ENCODE data around the gene REM2. TPM values are rescaled to one million over a fixed set of nuclear protein-coding genes. Genes with fewer than 3 reads are reported as not detected.

REM2 gene
- total RNA-seq, 1 experiment from 2014 or later: not detected

DNA sequence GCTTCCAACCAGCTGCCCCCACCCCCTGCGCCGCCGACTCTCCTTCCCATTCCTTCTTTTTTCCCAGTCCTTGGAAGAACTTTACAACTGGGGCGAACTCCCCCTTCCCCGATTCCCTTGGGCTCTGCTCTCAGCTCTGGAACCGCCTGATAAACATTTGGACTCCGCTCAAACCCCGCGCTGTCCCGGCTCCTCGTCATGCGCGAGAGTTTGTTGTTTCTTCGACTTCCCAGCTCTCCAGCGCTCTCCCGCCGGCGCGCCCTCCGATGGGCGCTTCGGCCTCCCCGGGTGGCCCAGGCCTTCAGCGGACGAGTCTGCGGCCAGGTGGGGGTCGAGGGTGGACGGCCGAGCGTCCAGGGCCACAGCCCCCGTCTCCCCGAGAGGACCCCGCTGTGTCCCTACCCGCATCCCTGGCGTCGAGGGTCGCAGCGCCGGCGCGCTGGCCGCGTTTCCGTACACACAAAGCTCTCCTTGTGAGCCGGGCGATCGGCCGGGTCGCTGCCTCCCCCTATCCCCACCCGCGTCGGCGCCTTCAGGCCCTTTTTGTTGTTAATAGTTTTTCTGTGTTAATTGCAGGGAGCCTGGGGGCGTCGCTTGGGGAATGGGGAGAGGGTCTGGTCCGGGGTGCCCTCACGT, 45.8 kb upstream of the REM2 start:
- H3K9me3 ChIP-seq (ENCODE audit: low read depth, low read length, poor library complexity, severe bottlenecking): no peaks in the 10 kb centered on the region
- H3K4me3 ChIP-seq (ENCODE audit: low read depth, low read length, poor library complexity, severe bottlenecking): peak overlapping the region; percentile 79
- no peaks in the 10 kb centered on the region for H3K27me3 ChIP-seq (replicated peaks; ENCODE audit: insufficient read depth, low read depth, low read length, poor library complexity)
- peaks cover 28% of the 10 kb centered on the region for H3K36me3 ChIP-seq (ENCODE audit: insufficient read depth, low read length, poor library complexity, severe bottlenecking)
- DNase-seq (ENCODE audit: low spot score): peak; percentile 74
- ChIA-PET CTCF (interaction anchor here (0.6 to 1.9 kb wide), 7 partner anchors 13 to 276 kb away, joined by 3 to 8 read pairs (median 3); no protein-coding TSS in a partner anchor), POLR2A (ENCODE audit: low non-redundant PET) (interaction anchor here (0.6 kb wide), 1 partner anchor 71 kb away, joined by 3 read pairs; no protein-coding TSS in a partner anchor)
- TF ChIP-seq, protein P1, sequence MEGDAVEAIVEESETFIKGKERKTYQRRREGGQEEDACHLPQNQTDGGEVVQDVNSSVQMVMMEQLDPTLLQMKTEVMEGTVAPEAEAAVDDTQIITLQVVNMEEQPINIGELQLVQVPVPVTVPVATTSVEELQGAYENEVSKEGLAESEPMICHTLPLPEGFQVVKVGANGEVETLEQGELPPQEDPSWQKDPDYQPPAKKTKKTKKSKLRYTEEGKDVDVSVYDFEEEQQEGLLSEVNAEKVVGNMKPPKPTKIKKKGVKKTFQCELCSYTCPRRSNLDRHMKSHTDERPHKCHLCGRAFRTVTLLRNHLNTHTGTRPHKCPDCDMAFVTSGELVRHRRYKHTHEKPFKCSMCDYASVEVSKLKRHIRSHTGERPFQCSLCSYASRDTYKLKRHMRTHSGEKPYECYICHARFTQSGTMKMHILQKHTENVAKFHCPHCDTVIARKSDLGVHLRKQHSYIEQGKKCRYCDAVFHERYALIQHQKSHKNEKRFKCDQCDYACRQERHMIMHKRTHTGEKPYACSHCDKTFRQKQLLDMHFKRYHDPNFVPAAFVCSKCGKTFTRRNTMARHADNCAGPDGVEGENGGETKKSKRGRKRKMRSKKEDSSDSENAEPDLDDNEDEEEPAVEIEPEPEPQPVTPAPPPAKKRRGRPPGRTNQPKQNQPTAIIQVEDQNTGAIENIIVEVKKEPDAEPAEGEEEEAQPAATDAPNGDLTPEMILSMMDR (conservative IDR thresholded peaks at IDR 0.05; ENCODE audit: low read depth, low read length): 0 out of 2 replicates have a peak, but pooled peaks have one; percentile 19
- no peak for TF ChIP-seq EZH2 (IDR thresholded peaks at IDR 0.05; ENCODE audit: borderline replicate concordance, low read depth, low read length, poor library complexity, severe bottlenecking)
- peaks cover 20% of the 10 kb centered on the region for H3K4me1 ChIP-seq (ENCODE audit: insufficient read depth, low read length, poor library complexity, severe bottlenecking)
- BruUV-seq (replicated peaks): no TSS peak
- peak overlapping the region; percentile 89 for H3K27ac ChIP-seq (ENCODE audit: low read depth, low read length, poor library complexity, severe bottlenecking)
- intact Hi-C loops (cut with micrococcal nuclease; ENCODE audit: unreplicated experiment): no loop called here

DNA sequence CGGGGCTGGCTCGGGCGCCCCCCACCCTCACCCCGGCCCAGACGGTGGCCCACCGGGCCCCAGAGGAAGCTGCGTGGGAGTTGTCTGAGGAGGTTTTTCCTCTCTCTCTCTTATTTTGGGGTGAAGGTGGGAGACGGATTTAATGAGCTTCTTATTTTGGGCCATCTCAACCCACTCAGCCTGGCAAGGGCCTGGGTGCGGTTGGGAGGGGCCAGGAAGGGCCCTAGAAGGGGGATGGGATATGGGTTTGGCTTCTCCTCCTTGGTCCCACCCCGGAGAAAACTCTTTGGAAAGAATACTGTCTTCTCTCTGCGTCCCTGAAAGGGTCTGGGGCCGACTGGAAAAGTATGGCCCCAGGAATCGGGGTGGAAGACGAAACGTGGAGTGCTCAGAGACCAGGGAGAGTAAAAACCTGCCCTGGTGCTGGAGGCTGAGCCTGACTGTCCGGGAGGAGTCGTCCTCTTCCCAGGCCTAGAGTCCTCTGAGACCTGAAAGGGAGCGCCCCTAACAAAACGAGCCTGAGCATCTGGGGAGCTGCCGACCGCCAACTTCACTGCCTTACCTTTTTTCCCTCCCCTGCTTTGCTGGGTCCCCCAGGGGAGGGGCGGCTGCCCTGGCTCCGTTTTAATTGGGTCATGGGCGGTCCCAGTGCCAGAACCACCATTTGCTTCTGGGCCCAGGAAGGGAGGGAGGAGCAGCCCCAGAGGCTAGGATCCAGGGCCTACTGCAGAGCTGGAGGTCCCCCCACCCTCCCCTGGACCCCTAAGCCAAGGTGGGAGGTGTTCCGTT, 45.1 kb upstream of the REM2 start:
- peak; percentile 55 for DNase-seq (ENCODE audit: low spot score)
- ChIA-PET POLR2A (ENCODE audit: low non-redundant PET) (no interaction called here), CTCF (interaction anchor here (0.5 to 1.9 kb wide), 7 partner anchors 15 to 276 kb away, joined by 3 to 11 read pairs (median 3); no protein-coding TSS in a partner anchor)
- no peaks in the 10 kb centered on the region for H3K9me3 ChIP-seq (ENCODE audit: low read depth, low read length, poor library complexity, severe bottlenecking)
- peaks cover 20% of the 10 kb centered on the region for H3K4me1 ChIP-seq (ENCODE audit: insufficient read depth, low read length, poor library complexity, severe bottlenecking)
- H3K27ac ChIP-seq (ENCODE audit: low read depth, low read length, poor library complexity, severe bottlenecking): peak overlapping the region; percentile 89
- peaks cover 35% of the 10 kb centered on the region for H3K36me3 ChIP-seq (ENCODE audit: insufficient read depth, low read length, poor library complexity, severe bottlenecking)
- peak overlapping the region; percentile 79 for H3K4me3 ChIP-seq (ENCODE audit: low read depth, low read length, poor library complexity, severe bottlenecking)
- no TSS peak for BruUV-seq (replicated peaks)
- TF ChIP-seq EZH2 (IDR thresholded peaks at IDR 0.05; ENCODE audit: borderline replicate concordance, low read depth, low read length, poor library complexity, severe bottlenecking): no peak
- TF ChIP-seq, protein P1 (conservative IDR thresholded peaks at IDR 0.05; ENCODE audit: low read depth, low read length): no peak
- H3K27me3 ChIP-seq (replicated peaks; ENCODE audit: insufficient read depth, low read depth, low read length, poor library complexity): no peaks in the 10 kb centered on the region
- intact Hi-C loops (cut with micrococcal nuclease; ENCODE audit: unreplicated experiment): no loop called here

DNA sequence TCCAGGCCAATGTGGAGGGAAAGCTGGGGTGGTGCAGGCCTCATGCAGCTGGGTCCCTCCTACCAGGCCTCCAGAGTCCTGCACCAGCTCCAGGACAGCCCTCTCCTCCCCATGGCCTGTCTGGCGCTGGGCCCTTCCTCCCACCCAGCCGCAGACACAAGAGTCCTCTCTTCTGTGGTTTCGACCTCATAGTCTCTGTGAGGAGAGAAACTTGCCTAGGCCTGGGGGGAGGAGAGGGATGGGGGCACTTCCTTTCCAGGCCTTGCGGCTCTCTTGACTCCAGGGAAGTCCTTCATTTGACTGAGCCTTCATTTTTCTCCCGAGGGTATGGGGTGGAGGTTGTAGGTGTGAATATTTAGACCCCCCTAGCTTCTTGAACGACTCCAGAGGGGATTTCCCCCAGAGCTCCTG, 44.4 kb upstream of the REM2 start:
- Histone ChIP-seq H3K27ac (ENCODE audit: low read depth, low read length, poor library complexity, severe bottlenecking) (peak overlapping the region; percentile 89), H3K27me3 (replicated peaks; ENCODE audit: insufficient read depth, low read depth, low read length, poor library complexity) (no peaks in the 10 kb centered on the region), H3K4me1 (ENCODE audit: insufficient read depth, low read length, poor library complexity, severe bottlenecking) (peaks cover 20% of the 10 kb centered on the region), H3K9me3 (ENCODE audit: low read depth, low read length, poor library complexity, severe bottlenecking) (no peaks in the 10 kb centered on the region), H3K36me3 (ENCODE audit: insufficient read depth, low read length, poor library complexity, severe bottlenecking) (peaks cover 34% of the 10 kb centered on the region), H3K4me3 (ENCODE audit: low read depth, low read length, poor library complexity, severe bottlenecking) (peak overlapping the region; percentile 79)
- no TSS peak for BruUV-seq (replicated peaks)
- CTCF ChIA-PET: interaction anchor here (0.5 to 0.6 kb wide), 2 partner anchors 14 to 223 kb away, joined by 3 to 11 read pairs; no protein-coding TSS in a partner anchor
- POLR2A ChIA-PET (ENCODE audit: low non-redundant PET): no interaction called here
- no peak for DNase-seq (ENCODE audit: low spot score)
- intact Hi-C loops (cut with micrococcal nuclease; ENCODE audit: unreplicated experiment): no loop called here
- TF ChIP-seq, protein P1 (conservative IDR thresholded peaks at IDR 0.05; ENCODE audit: low read depth, low read length): no peak
- TF ChIP-seq EZH2 (IDR thresholded peaks at IDR 0.05; ENCODE audit: borderline replicate concordance, low read depth, low read length, poor library complexity, severe bottlenecking): no peak
